Suppressor macrophage treated with lipopolysaccharide for 4 hours (primary cell): ENCODE data around the gene GPC5.
"Not testable (repeated sequence)": the region's sequence is repeated elsewhere in the genome, so short reads cannot be mapped to it uniquely, and the experiment has no call there.

Source experiments
- DNase-seq: peaks from one replicate; pipeline ENCODE4 v3.0.0-alpha.2; 2020

GPC5 gene

DNA sequence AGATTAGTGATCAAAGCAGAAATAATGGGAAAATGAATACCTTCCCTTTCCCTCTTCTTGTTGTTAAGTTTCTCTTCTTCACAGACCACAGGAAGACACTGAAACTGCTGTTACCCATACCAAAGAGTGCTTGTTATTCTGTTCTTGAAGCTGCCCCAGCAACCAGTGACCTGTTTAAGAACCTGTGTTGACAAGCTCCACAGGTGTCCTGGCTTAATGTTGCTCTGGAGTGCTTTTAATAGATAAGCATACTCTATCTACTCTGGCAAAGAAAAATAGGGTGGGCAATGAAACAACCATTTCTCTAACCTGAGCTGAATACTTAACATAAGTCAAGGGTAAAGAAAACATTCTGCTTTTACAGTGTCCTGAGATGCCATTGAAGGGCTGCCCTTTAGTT is 1321.4 kb downstream of the GPC5 start:
- DNase-seq = no peak

GRCh38 chr13:92721620-92722019 is 1323.2 kb downstream of the GPC5 start:
- no peak for DNase-seq

GRCh38 chr13:92727118-92727517 is 1328.7 kb downstream of the GPC5 start:
- no peak for DNase-seq

DNA sequence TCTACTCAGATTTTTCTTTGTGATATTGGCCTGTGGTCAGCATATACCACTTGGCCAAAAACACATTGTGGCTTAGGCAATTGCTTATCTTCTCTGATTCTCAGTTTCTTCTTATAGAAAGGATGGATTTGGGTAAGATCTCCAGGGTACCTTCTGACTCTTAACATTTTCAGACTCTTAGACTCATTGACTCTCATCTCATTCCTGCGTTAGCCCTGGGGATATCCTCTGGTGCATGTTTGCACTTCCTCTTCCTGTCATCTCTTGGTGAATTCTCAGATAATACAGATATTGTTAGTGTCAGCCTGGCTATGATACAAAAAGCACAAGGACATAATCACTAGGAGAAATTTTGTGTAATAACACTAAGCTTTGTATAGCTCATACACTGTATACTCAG is 1335.6 kb downstream of the GPC5 start:
- no peak for DNase-seq

DNA sequence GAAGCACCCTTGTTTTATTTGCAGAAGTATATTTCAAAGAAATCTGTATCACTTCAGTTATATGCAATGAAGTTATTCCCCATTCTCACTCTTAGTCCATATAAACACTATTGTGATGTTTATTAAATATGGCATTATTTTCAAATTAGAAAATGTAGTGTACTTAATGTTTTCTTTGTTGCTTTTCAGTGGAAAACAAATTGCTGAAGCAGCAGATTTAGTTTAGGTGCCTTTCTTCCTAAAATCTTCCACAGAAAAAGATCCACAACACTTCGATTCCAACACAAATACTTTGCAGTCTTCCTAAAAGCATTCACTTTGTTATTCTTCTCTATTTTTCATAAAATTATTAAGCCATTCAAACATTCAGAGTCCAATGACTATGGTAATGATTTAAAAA is 1336.1 kb downstream of the GPC5 start:
- DNase-seq = no peak

DNA sequence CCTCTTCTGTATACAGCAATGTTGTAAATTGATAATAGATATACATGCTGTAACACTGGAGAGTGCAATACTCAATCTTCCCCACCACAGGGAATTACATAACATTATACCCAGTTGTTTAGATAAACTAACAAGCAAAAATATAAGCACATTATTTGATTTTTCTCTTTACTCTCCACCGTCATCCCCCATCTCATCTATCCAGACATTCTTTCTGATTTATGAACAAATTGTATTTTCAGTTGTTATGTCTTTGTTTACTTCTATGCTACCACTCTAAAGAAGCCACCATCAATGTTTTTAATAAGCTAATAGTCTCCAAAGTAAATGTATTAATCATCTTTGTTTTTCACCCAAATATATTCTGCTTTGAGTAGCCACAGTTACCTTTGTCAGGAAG is 1337.5 kb downstream of the GPC5 start:
- no peak for DNase-seq

- no peak for DNase-seq
These were observed 1340.9 kb downstream of the GPC5 start for GRCh38 chr13:92739306-92739818.

GRCh38 chr13:92743992-92744391 is 1345.6 kb downstream of the GPC5 start:
- no peak for DNase-seq

GRCh38 chr13:92745258-92745657 is 1346.8 kb downstream of the GPC5 start:
- DNase-seq = no peak

- DNase-seq = not testable (repeated sequence)
These were observed 1354.3 kb downstream of the GPC5 start for GRCh38 chr13:92752705-92753104.

- DNase-seq = no peak
These were observed 1363.3 kb downstream of the GPC5 start for GRCh38 chr13:92761710-92762109.

GRCh38 chr13:92767468-92767867 is 1369.0 kb downstream of the GPC5 start:
- DNase-seq = no peak

DNA sequence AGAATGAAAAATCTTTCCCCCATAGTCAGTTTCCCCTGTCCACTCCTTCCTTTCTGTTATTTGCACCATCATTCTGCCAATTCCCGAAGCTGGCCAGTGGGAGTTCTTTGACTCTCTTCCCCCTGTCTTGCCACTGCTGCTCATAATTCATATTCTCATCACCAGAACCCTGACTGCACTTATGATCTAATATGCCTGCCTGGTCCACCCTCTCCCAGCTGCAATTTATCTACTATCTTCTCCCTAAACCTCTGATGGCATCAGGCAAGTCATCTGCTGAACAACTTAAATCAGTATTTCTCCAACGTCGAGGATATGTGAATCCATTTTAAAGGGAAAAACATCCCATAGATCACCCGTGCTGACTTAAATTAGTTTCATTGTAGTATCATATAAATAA is 1370.2 kb downstream of the GPC5 start:
- no peak for DNase-seq

DNA sequence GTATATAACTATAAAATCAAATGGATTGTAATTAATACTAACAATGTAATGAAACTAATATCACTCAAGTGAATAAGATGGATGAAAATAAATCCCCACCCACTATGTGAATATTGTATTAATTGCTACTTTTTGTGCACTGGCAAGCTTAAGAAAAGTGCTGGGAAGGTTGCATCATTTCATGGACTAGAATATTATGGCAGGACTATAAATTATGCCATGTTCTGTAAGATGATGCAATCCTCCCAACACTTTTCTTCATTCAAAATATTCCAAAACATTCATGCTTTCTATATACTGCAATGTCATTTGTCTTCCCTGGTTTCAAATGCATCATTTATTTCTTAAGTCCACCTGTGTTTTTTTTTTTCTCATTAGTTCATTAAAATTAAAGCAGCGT is 1370.6 kb downstream of the GPC5 start:
- DNase-seq = no peak

DNA sequence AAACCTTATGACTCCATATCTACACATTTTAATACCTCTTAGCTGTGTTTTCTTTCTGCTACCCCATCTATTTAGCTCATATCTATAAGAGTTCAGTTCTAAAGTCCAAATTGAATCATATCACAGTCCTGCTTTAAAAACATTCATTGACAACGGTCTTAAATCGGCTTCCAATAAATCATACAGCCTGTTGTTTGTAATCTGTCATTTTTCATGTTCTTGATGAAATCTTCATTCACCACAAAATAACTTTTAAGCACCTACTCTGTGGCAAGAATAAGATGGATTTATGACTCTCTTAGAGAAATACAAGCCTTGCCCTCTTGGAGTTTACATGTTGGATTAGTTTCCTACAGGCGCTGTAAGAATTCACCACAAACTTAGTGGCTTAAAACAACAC is 1377.2 kb downstream of the GPC5 start:
- DNase-seq = no peak

DNA sequence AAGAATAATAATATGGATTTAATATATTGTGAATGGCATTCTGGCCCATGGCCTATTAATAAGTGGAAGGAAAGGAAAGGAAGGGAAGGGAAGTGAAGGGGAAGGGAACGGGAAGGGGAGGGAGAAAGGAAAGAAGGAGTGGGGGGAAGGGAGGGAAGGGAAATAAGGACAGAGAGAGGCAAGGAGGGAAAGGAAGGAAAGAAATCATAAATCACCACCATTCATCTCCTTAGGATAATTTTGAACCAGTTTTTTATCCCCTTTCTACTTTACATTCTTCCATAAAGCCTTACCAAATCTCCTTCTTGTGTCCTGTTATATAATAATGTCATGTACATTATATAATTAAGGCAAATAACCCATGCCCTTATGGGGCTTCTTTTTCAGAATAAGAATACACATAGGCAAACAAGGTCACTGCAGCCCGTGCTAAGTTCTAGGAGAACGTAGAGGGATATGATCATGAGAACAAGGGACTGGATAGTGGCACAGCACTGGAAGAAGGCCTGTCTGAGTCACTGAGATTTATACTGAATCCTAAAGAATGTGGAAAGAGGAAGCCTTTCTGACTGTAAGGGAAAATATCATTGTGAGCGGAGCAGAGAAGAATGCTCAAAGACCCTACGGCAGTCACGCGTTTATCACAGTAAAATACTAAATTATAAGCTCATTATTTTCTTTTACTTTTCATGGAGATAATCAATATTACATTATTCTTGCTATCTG is 1383.7 kb downstream of the GPC5 start:
- DNase-seq = no peak

DNA sequence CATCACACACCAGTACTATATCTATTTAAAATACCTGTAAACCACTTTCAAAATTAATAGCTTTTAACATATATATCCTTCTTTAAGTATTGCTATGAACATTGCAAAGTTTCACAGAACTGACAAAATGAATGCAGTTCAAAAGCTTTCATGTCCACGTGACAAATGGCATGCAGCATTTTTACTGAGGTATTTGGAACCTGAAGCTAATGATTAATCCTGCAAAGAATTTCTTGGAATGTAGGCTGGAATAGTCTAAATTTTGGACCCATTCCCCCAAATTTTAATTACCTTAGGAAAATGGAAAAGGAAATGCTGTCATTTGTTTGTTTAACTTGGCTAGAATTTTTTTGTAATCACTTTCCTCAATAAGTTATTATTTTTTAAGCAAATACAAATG is 1404.4 kb downstream of the GPC5 start:
- DNase-seq = no peak

DNA sequence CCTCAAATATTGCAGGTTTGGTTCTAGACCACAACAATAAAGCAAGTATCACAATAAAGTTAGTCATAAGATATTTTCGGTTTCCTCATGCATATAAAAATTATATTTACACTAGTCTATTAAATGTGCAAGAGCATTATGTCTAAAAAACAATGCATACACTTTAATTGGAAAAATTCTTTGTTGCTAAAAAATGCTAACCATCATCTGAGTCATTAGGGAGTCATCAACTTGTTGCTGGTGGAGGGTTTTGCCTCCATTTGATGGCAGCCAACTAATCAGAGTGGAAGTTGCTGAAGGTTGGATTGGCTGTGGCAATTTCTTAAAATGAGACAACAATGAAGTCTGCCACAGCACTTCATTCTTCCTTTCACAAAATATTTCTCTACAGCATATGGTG is 1405.9 kb downstream of the GPC5 start:
- DNase-seq = no peak

DNA sequence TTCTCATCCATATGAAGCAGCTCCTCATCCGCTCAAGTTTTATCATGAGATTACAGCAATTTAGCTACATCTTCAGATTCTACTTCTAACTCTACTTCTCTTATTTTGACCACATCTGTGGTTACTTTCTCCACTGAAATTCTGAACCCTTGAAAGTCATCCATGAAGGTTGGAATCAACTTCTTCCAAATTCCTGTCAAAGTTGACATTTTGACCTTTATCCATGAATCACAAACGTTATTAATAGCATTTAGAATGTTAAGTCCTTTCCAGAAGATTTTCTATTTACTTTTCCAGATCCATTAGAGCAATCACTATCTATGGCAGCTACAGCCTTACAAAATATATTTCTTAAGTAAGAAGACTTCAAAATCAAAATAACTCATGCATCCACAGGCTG is 1406.5 kb downstream of the GPC5 start:
- no peak for DNase-seq

- DNase-seq = no peak
These were observed 1407.3 kb downstream of the GPC5 start for GRCh38 chr13:92805766-92806165.

DNA sequence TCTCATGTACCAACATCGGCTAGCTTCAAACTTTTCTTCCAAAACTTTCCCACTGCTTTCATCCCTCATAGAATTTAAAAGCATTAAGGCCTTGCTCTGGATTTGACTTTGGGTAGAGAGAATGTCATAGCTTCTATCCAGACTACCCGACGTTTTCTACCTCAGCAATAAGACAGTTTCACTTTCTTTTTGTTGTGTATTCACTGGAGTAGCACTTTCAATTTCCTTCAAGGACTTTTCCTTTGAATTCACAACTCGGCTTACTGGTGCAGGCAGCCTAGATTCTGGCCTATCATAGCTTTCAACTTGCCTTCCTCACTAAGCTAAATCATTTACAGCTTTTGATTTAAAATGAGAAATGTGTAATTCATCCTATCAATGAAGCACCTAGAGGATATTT is 1407.8 kb downstream of the GPC5 start:
- DNase-seq = no peak

DNA sequence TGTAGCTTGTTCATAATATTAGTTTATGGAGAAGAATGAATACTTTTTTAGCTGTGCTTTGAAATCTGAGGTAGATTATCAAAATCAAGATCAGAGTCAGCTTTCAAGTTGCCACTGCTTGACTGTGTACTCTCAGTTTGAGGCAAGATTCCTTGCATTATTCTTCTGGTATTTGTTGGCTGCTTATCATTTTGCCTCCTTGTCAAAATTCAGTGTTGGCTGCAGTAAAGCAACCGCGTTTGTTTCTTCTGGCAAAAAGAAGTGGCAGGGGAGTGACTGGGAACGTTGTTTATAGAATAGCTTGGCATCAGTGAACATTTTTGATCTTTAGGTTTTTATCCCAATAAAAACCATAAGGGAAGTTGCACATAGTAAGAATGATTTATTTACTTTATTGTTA is 1408.9 kb downstream of the GPC5 start:
- DNase-seq = no peak

DNA sequence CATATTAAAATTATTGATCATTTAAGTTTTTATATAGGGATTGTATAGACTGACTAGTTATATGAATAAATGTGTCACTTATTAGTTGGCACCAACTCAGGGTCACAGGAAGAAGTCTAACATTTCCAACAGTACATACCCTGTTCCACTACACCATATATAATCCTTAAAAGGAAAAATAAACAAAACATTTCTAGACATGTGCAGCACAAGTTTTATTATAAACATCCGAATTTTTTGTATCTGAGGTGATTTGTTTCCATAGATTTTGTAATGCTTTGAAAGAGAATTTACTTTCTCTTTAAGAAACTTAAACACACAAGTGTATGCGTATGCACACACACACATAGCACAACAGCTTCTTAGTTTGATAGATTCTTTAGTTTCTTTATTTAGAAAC is 1409.5 kb downstream of the GPC5 start:
- DNase-seq = no peak

DNA sequence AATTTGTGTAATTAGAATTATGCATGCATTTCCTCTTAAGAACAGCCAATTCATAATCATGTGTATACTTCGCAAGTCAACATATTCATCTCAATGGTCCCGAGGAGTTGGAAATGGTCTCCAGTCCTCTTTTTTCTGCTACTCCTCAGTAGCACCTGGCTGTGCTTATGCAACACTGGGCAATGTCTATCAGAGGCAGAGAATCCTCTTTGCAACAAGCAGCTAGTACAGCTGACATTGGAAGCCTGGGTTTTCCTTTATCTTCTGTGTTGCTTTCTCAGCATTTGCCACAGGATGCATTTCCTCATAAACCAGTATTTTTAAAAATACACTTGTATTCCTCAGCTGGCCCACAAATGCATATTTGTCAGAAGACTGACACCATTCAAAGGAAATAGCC is 1422.9 kb downstream of the GPC5 start:
- no peak for DNase-seq

- no peak for DNase-seq
These were observed 1424.6 kb downstream of the GPC5 start for GRCh38 chr13:92823059-92823458.
